ENCODE data around the gene CPXCR1.

DNA sequence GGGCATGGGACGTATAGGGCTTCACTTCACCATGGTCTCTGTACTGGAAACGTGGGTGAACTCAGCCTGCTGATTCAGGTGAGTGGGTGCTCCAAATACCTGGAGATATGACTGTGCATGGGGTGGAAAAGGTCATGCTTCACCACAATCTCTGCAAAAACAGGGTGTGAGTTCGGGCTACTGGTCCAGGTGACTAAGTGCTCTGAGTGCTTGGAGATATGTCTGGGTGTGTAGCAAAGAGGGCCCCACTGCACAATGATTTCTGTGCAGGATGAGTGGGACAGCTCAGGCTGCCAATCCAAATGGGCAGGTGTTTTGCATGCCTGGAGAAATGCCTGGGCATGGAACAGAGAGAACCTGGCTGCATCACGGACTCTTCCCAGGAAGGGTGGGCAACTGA is 11.2 kb upstream of the CPXCR1 start:
- TF ChIP-seq ZNF274 (IDR thresholded peaks at IDR 0.05; ENCODE audit: low read depth, low read length): no peak
- TF ChIP-seq YY1 (IDR thresholded peaks at IDR 0.05; ENCODE audit: insufficient read depth, insufficient read length): no peak
